ENCODE measurements around the gene BACH2.

- TF ChIP-seq POLR2A (IDR thresholded peaks at IDR 0.05), result no peak
- TF ChIP-seq CTCF (IDR thresholded peaks at IDR 0.05), result no peak
Measured at GRCh38 chr6:89917801-89918366, 378.8 kb downstream of the BACH2 start.
